ENCODE measurements around the gene NDUFV3.
A peak's percentile ranks its signal among the peaks of the same experiment; 100 is the strongest.
"Not testable (repeated sequence)": the region's sequence is repeated elsewhere in the genome, so short reads cannot be mapped to it uniquely, and the experiment has no call there.

The NDUFV3 gene

GRCh38 chr21:42857216-42857615 is 35.9 kb upstream of the NDUFV3 start:
- DNase-seq (ENCODE audit: low spot score) = no peak

GRCh38 chr21:42858185-42858847 is 34.8 kb upstream of the NDUFV3 start:
- no peak for DNase-seq (ENCODE audit: low spot score)

- DNase-seq (ENCODE audit: low spot score) = no peak
These were observed 33.9 kb upstream of the NDUFV3 start for GRCh38 chr21:42858957-42859890.

GRCh38 chr21:42859891-42860230 is 33.2 kb upstream of the NDUFV3 start:
- DNase-seq (ENCODE audit: low spot score) = no peak

- DNase-seq (ENCODE audit: low spot score) = no peak
These were observed 32.8 kb upstream of the NDUFV3 start for GRCh38 chr21:42860345-42860744.

- no peak for DNase-seq (ENCODE audit: low spot score)
These were observed 31.7 kb upstream of the NDUFV3 start for GRCh38 chr21:42861311-42861847.

GRCh38 chr21:42861848-42862400 is 31.2 kb upstream of the NDUFV3 start:
- no peak for DNase-seq (ENCODE audit: low spot score)

- peak; percentile 31 for DNase-seq (ENCODE audit: low spot score)
These were observed 30.2 kb upstream of the NDUFV3 start for GRCh38 chr21:42862774-42863503.

GRCh38 chr21:42863504-42863870 is 29.6 kb upstream of the NDUFV3 start:
- no peak for DNase-seq (ENCODE audit: low spot score)

- no peak for DNase-seq (ENCODE audit: low spot score)
These were observed 28.8 kb upstream of the NDUFV3 start for GRCh38 chr21:42864286-42864685.

GRCh38 chr21:42864815-42865775 is 28.0 kb upstream of the NDUFV3 start:
- no peak for DNase-seq (ENCODE audit: low spot score)

GRCh38 chr21:42865776-42866160 is 27.3 kb upstream of the NDUFV3 start:
- no peak for DNase-seq (ENCODE audit: low spot score)

- no peak for DNase-seq (ENCODE audit: low spot score)
These were observed 24.9 kb upstream of the NDUFV3 start for GRCh38 chr21:42868196-42868595.

GRCh38 chr21:42873096-42873495 is 20.0 kb upstream of the NDUFV3 start:
- DNase-seq (ENCODE audit: low spot score) = no peak

GRCh38 chr21:42875811-42876210 is 17.3 kb upstream of the NDUFV3 start:
- not testable (repeated sequence) for DNase-seq (ENCODE audit: low spot score)

- no peak for DNase-seq (ENCODE audit: low spot score)
These were observed 14.5 kb upstream of the NDUFV3 start for GRCh38 chr21:42878678-42878992.

GRCh38 chr21:42878993-42879787 is 13.9 kb upstream of the NDUFV3 start, which contains the start of gene WDR4:
Gene WDR4 (minus strand): TSS chr21:42879539. CDS start chr21:42879495, 44 bp downstream.
- DNase-seq (ENCODE audit: low spot score) = peak; percentile 97

GRCh38 chr21:42880352-42880751 is 12.8 kb upstream of the NDUFV3 start:
- no peak for DNase-seq (ENCODE audit: low spot score)

GRCh38 chr21:42883921-42884320 is 9.2 kb upstream of the NDUFV3 start:
- no peak for DNase-seq (ENCODE audit: low spot score)

- DNase-seq (ENCODE audit: low spot score) = no peak
These were observed 5.8 kb upstream of the NDUFV3 start for GRCh38 chr21:42887326-42887725.
